OCI-LY7 (cell line): Measurements from ENCODE around the gene PLXNA4. TPM values are rescaled to one million over a fixed set of nuclear protein-coding genes. Genes with fewer than 3 reads are reported as not detected.

Experiments
- BruUV-seq: library from RNA; stranded (reverse); fragments of 400-500 nt; replicated peaks from 2 replicates; lab custom pipeline; 2021; lab: Mats Ljungman, UMichigan
- CTCF ChIA-PET: fragments of 300-600 bp; sonication (Branson Sonifier 250); formaldehyde crosslinking; loops from one replicate; lab custom pipeline; 2022; ENCODE audit warnings: antibody characterized with exemption; ENCODE audit not compliant: unreplicated experiment; lab: Charles Lee
- POLR2A ChIA-PET: fragments of 300-600 bp; sonication (Branson Sonifier 250); formaldehyde crosslinking; loops from one replicate; lab custom pipeline; 2022; ENCODE audit warnings: antibody characterized with exemption; lab: Charles Lee
- DNase-seq: peaks from one replicate; pipeline ENCODE4 v3.0.0-alpha.2; 2015; ENCODE audit warnings: low spot score
- H2AFZ ChIP-seq: fragments of 200-600 bp; sonication (generic), shearing (Covaris generic); 2 replicates; pipeline ENCODE4 v1.6.1; 2014; ENCODE audit warnings: mild to moderate bottlenecking, antibody characterized with exemption, low read length, moderate library complexity
- H3K27ac ChIP-seq: fragments of 200-600 bp; sonication (generic); 2 replicates; pipeline ENCODE4 v1.5.1; 2014; ENCODE audit warnings: mixed run types, low read depth, mild to moderate bottlenecking, moderate library complexity, low read length, inconsistent platforms; ENCODE audit not compliant: poor library complexity, severe bottlenecking
- H3K36me3 ChIP-seq: fragments of 200-600 bp; sonication (generic); 2 replicates; pipeline ENCODE4 v1.6.1; 2014; ENCODE audit warnings: mild to moderate bottlenecking, antibody characterized with exemption, low read length, moderate library complexity, mixed read lengths; ENCODE audit not compliant: insufficient read depth
- H3K4me1 ChIP-seq: fragments of 200-600 bp; sonication (generic); 2 replicates; pipeline ENCODE4 v1.5.1; 2014; ENCODE audit warnings: mild to moderate bottlenecking, low read length; ENCODE audit not compliant: insufficient read depth, poor library complexity, severe bottlenecking
- H3K4me2 ChIP-seq: fragments of 200-600 bp; sonication (generic); 2 replicates; pipeline ENCODE4 v1.6.1; 2014; ENCODE audit warnings: mild to moderate bottlenecking, low read length
- H3K4me3 ChIP-seq: fragments of 200-600 bp; sonication (generic); 2 replicates; pipeline ENCODE4 v1.5.1; 2014; ENCODE audit warnings: mild to moderate bottlenecking, low read depth, low read length; ENCODE audit not compliant: poor library complexity, severe bottlenecking
- H3K79me2 ChIP-seq: fragments of 200-600 bp; sonication (generic); 2 replicates; pipeline ENCODE4 v1.6.1; 2016; ENCODE audit warnings: low read depth, mild to moderate bottlenecking, low read length, moderate library complexity, mixed read lengths; ENCODE audit not compliant: insufficient read depth
- H3K9me2 ChIP-seq: fragments of 200-600 bp; sonication (generic); 2 replicates; pipeline ENCODE4 v1.6.1; 2016; ENCODE audit warnings: mild to moderate bottlenecking, low read length, mixed read lengths; ENCODE audit not compliant: insufficient read depth
- H3K9me3 ChIP-seq: fragments of 200-600 bp; sonication (generic); 2 replicates; pipeline ENCODE4 v1.6.1; 2014; ENCODE audit warnings: mild to moderate bottlenecking, mixed run types, low read length, mixed read lengths
- H4K20me1 ChIP-seq: fragments of 200-600 bp; sonication (generic); 2 replicates; pipeline ENCODE4 v1.6.1; 2014; ENCODE audit warnings: mild to moderate bottlenecking, antibody characterized with exemption, low read length, moderate library complexity, mixed read lengths; ENCODE audit not compliant: insufficient read depth
- EZH2phosphoT487 ChIP-seq: fragments of 200-600 bp; sonication (generic); IDR thresholded peaks from 2 replicates; pipeline ENCODE4 v1.6.1; 2018; ENCODE audit warnings: low read depth, borderline replicate concordance, mild to moderate bottlenecking, mixed run types, antibody characterized with exemption, low read length, moderate library complexity, mixed read lengths
- intact Hi-C: fragments of 100-400 bp; cut with micrococcal nuclease; formaldehyde crosslinking; loops from one replicate; pipeline ENCODE4 v1.10.0; 2022; ENCODE audit not compliant: unreplicated experiment
- total RNA-seq, 2 experiments: library from RNA; depleted of rRNA in 1 of 2; stranded (reverse); fragments of >200 nt in 1 of 2; shearing (Covaris generic) in 1 of 2; gene quantifications; 2 replicates each; pipeline ENCODE4 v1.2.3, GENCODE V29; 2014 to 2022
- TF ChIP-seq, protein P1 (sequence below): fragments of 200-600 bp; sonication (generic); conservative IDR thresholded peaks from 2 replicates; pipeline ENCODE4 v1.5.1; 2014; ENCODE audit warnings: mild to moderate bottlenecking, antibody characterized with exemption, low read length, moderate library complexity, mixed read lengths

Gene PLXNA4
- total RNA-seq, 2 experiments from 2014 or later, result not detected

DNA sequence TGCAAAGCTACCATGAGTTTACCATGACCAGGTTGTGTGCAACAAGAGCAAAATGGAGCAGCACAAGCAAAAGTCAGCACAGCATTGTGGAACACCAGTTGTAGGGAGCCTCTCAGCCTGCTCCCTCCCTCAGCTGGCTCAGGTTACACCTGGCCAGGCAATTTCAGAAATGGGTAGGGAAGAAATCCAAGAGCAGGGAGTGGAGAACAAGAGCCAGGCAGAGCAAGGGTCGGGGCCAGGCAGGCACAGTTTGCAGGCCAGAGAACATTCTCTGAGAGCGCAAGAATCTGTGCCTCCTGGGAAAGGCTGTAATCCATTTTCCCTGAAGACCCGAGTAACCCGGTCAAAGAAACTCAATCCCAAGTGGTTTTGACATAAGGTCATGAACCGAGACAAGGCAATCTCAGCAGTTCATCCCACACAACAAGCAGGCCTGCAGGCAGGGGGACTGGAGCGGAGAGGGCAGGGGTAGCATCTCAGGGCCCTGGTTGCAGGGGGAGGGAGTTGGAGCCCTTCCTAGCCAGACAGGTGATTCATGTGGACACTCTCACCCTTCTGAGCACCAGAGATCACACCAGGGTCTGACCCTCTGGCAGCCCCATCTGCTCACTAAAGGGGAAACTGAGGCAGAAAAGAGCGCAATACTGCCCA is 258.4 kb downstream of the PLXNA4 start:
- Histone ChIP-seq H3K4me2 (no peak overlapping the region), H3K27ac (no peak overlapping the region), H3K4me1 (no peaks in the 10 kb centered on the region), H3K9me3 (no peaks in the 10 kb centered on the region), H3K36me3 (no peaks in the 10 kb centered on the region), H3K9me2 (no peaks in the 10 kb centered on the region), H2AFZ (no peak overlapping the region), H3K79me2 (no peaks in the 10 kb centered on the region), H3K4me3 (no peak overlapping the region), H4K20me1 (no peaks in the 10 kb centered on the region; the same call in 1 of the 2 replicates)
- DNase-seq, result no peak
- intact Hi-C loops, result loop anchor here (1.0 to 10.0 kb wide), 2 partner anchors 157 to 262 kb away; no protein-coding TSS in a partner anchor
- no TSS peak for BruUV-seq
- POLR2A ChIA-PET, result no interaction called here
- CTCF ChIA-PET, result no interaction called here
- TF ChIP-seq, protein P1, sequence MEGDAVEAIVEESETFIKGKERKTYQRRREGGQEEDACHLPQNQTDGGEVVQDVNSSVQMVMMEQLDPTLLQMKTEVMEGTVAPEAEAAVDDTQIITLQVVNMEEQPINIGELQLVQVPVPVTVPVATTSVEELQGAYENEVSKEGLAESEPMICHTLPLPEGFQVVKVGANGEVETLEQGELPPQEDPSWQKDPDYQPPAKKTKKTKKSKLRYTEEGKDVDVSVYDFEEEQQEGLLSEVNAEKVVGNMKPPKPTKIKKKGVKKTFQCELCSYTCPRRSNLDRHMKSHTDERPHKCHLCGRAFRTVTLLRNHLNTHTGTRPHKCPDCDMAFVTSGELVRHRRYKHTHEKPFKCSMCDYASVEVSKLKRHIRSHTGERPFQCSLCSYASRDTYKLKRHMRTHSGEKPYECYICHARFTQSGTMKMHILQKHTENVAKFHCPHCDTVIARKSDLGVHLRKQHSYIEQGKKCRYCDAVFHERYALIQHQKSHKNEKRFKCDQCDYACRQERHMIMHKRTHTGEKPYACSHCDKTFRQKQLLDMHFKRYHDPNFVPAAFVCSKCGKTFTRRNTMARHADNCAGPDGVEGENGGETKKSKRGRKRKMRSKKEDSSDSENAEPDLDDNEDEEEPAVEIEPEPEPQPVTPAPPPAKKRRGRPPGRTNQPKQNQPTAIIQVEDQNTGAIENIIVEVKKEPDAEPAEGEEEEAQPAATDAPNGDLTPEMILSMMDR, result no peak
- TF ChIP-seq EZH2phosphoT487, result no peak

DNA sequence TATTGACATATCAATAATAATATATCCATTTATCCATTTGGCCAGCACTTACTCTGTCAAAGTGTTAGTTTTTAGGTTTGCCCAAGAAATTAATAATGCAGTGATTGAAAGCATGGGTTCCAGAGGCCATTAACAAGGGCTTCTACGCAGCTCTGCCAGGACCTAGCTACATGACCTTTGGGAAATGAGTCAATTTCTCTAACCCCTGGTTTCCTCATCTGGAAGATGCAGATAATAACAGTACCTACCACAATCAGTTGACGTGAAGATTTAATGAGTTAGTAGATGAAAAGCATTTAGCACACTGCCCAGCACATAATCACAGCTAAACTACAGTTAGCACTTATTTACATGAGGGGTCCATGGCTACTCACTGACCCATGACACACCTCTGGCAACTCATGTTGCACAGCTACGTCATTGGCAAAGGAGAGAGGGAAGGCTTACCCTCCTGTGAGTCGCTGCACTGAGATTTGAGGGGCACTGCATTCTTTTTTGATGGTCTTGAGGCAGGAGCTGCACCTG is 263.7 kb downstream of the PLXNA4 start:
- ChIA-PET POLR2A (interaction anchor here (0.7 kb wide), 1 partner anchor 53 kb away, joined by 3 read pairs; no protein-coding TSS in a partner anchor), CTCF (no interaction called here)
- Histone ChIP-seq H3K27ac (no peak overlapping the region), H3K4me2 (no peak overlapping the region), H3K4me3 (no peak overlapping the region), H2AFZ (no peak overlapping the region), H3K79me2 (no peaks in the 10 kb centered on the region), H3K36me3 (no peaks in the 10 kb centered on the region), H3K4me1 (no peaks in the 10 kb centered on the region), H3K9me2 (no peaks in the 10 kb centered on the region), H3K9me3 (no peaks in the 10 kb centered on the region), H4K20me1 (no peaks in the 10 kb centered on the region; the same call in 1 of the 2 replicates)
- intact Hi-C loops, result loop anchor here (10.0 kb wide), 1 partner anchor 162 kb away; no protein-coding TSS in a partner anchor
- BruUV-seq, result no TSS peak
- no peak for TF ChIP-seq EZH2phosphoT487
- TF ChIP-seq, protein P1, result no peak
- DNase-seq, result no peak

DNA sequence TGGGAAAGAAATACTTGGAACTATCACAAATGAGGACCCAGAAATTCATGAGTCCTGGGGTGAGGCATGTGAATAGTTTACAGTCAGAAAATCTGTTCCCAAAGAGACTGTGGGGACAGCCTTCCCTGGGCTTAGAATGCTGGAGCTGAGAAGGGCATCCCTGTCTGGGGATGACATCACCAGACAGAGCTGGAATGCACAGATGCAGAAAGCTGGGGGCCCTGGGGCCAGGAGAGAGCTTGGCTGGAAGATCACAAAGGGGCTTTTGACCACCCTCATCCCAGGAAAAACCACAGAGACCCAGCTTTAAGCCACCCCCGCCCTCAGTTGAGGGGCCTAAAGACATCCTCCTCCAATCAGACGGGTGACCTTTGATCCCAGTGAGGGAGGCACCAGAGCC is 264.5 kb downstream of the PLXNA4 start:
- CTCF ChIA-PET, result no interaction called here
- Histone ChIP-seq H3K27ac (no peak overlapping the region), H3K4me2 (no peak overlapping the region), H4K20me1 (no peaks in the 10 kb centered on the region; the same call in 1 of the 2 replicates), H3K4me3 (no peak overlapping the region), H2AFZ (no peak overlapping the region), H3K4me1 (no peaks in the 10 kb centered on the region), H3K79me2 (no peaks in the 10 kb centered on the region), H3K9me3 (no peaks in the 10 kb centered on the region), H3K9me2 (no peaks in the 10 kb centered on the region), H3K36me3 (no peaks in the 10 kb centered on the region)
- TF ChIP-seq, protein P1, result no peak
- no peak for TF ChIP-seq EZH2phosphoT487
- no peak for DNase-seq
- intact Hi-C loops, result loop anchor here (10.0 kb wide), 1 partner anchor 163 kb away; no protein-coding TSS in a partner anchor
- no TSS peak for BruUV-seq
- POLR2A ChIA-PET, result interaction anchor here (0.6 kb wide), 1 partner anchor 11 kb away, joined by 3 read pairs; no protein-coding TSS in a partner anchor
